HCEC 1CT (cell line): ENCODE data around the gene QKI.
"Not testable (repeated sequence)": the region's sequence is repeated elsewhere in the genome, so short reads cannot be mapped to it uniquely, and the experiment has no call there.

ENCODE experiments used
- DNase-seq: peaks from one replicate; pipeline ENCODE4 v3.0.0-alpha.2; 2017

Gene QKI

DNA sequence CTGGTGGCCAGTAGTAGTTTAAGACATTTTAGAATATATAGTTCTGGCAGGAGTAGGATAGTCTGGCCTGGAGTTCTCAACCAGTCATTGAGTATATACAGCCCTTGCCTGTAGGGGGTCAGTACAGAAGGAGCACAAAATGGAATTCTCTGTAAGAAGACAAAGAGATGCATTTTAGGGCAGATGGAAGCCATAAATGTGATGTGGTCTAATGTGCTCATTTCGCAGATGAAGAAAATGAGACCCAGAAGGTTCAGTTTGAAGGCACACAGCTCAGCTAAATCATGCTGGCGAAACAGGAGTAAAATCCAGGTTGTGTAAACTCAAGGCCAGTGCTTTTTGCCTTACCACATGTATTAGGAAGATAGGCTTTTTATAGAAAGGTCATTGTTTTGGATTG, 29.6 kb downstream of the QKI start:
- DNase-seq, result no peak

- DNase-seq, result no peak
Measured at GRCh38 chr6:163446549-163446948, 32.0 kb downstream of the QKI start.

GRCh38 chr6:163449076-163449475, 34.6 kb downstream of the QKI start:
- no peak for DNase-seq

GRCh38 chr6:163454425-163454824, 39.9 kb downstream of the QKI start:
- DNase-seq, result no peak

DNA sequence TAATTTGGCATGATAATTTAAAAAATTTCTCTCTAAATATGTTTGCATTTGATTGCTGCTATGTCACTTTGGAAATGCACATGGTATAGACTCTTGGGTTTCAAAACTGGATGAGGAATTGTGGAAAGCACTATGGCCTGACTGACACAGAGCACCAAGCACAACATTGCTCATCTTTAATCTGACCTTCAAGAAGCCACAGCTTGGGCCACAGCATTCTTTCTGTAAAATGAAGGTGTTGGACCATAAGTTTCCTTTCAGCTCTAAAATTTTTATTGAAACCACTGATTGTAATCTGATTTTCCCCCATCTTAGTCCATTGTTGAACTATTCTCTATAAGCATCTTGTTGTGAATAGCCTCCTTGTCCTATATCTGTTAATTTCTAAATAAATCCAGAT, 41.0 kb downstream of the QKI start:
- DNase-seq, result peak; percentile 39

- peak; percentile 94 for DNase-seq
Measured at GRCh38 chr6:163457637-163458561, 43.4 kb downstream of the QKI start.

DNA sequence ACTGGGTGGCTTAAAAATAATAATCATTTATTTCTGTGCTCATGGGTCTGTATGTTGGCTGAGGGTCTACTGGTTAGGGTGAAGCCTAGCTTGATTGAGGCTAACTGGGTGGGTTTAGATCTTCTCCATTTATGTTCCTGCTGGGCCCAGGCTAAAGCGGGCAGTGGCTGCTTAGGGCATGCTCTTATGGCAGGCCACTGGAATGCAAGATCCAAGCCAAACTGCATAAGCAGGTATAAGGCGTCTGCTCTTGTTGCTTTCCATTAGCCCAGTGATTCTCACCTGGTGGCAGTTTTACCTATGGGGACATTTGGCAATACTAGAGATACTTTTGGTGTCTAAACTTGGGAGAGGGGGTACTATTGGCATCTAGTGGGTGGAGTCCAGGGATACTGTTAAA, 44.5 kb downstream of the QKI start:
- no peak for DNase-seq

- DNase-seq, result no peak
Measured at GRCh38 chr6:163459536-163459935, 45.0 kb downstream of the QKI start.

DNA sequence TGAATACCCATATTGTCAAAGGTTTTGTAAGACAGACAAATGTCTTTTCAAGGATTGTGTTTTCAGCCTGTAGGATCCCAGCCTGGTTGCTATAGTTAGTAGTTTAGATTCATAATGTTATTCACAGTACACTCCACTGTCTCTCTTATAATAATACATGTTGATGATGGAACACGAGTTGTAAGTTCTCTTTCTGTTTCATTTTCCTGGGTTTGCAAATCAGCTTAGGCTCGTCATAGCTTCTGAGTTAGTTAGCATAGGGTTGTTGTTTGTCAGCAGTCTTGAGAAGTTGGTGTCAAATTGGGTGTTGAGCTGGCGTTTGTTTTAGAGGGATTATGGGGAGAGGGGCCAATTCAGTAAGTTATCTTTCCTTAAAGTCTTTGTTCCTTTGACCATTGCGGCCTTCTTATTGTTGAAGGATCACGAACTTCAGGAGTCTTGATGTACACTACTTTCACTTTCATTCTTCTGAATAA, 45.8 kb downstream of the QKI start:
- peak; percentile 30 for DNase-seq

- DNase-seq, result no peak
Measured at GRCh38 chr6:163461696-163462095, 47.2 kb downstream of the QKI start.

GRCh38 chr6:163463180-163463579, 48.7 kb downstream of the QKI start:
- DNase-seq, result no peak

- no peak for DNase-seq
Measured at GRCh38 chr6:163463795-163464194, 49.3 kb downstream of the QKI start.

DNA sequence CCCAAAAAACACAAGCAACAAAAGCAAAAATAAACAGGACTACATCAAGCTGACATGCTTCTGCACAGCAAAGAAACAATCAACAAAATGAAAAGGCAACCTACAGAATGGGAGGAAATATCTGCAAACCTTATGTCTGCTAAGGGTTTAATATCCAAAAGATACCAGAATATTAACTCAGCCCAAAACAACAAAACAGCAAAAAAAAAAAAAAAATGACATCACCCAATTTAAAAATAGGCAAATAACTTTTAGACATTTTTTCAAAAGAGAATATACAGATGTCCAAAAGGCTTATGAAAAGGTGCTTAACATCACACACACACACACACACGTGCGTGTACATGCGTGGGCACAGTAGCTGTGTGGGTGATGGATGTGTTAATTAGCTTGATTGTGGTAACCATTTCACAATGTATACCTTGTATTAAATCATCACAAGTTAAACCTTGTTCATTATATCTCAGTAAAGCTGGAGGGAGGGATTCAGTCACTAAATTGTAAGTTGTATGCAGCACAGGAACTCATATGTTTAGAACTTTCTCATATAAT, 52.4 kb downstream of the QKI start:
- no peak for DNase-seq

- DNase-seq, result no peak
Measured at GRCh38 chr6:163468738-163469137, 54.2 kb downstream of the QKI start.

DNA sequence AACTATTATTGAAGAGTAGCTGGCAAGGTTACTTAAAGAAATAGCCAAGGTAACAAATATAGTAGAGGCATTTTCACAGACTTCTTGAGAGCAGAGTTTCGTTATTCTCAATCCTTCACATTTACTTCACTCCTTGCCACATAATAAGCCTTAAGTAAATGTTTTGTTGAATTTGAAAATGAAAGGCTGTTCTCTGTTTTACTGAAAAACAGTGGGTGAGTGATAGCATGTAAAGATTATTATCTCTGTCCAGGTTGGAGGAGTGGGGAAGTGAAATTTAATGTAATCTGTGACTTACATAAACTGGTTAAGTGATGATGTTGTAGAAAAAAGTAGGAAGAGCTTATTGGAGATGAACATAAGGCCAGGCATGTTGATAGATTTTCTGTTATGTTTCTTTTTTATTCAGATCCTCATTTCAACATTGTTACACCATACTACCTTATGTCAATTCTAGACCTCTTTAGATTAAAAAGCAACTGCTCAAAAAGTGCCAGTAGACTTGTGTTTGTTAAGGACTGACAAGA, 55.0 kb downstream of the QKI start:
- DNase-seq, result no peak

DNA sequence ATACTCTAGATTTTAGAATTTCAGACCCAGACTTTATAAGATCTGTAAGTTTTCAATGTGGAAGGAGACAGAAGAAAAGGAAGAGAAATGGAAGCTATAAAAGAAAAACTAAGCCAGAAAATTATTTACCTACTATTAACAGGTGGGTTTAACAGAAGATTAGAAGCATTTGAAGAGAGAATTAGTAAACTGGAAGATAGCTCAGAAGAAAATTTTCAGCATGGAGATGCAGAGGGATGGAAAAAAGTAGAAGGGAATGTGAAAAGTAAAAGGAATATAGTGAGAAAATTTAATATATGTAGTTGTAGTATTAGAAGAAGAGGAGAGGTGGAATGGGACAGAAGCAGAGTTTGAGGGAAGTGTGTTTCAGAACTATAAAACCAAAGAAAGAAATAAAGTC, 56.1 kb downstream of the QKI start:
- DNase-seq, result no peak

DNA sequence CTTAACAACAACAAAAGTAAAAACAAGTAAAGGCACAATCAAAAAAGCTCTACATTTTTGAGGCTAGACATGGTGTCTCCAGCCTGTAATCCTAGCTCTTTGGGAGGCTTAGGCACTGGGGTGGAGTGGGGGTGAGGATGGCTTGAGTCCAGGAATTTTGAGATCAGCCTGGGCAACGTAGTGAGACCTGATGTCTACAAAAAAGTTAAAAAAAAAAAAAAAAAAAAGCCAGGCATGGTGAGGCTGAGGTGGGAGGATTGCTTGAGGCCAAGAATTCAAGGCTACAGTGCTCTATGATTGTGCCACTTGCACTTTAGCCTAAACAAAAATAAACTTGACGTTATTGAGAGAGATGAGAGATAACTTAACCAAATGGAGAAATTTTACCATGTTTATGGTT, 60.1 kb downstream of the QKI start:
- DNase-seq, result no peak

DNA sequence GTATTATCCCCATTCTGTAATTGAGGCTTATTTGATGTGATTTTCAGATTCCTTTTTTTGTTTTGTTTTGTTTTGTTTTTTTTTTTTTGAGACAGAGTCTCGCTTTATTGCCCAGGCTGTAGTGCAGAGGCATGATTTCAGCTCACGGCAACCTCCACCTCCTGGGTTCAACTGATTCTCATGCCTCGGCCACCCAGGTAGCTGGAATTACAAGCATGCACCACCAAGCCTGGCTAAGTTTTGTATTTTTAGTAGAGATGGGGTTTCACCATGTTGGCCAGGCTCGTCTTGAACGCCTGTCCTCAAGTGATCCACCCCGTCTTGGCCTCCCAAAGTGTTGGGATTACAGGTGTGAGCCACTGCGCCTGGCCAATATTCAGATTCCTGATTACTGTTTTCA, 62.4 kb downstream of the QKI start:
- not testable (repeated sequence) for DNase-seq

GRCh38 chr6:163483107-163483506, 68.6 kb downstream of the QKI start:
- DNase-seq, result no peak

DNA sequence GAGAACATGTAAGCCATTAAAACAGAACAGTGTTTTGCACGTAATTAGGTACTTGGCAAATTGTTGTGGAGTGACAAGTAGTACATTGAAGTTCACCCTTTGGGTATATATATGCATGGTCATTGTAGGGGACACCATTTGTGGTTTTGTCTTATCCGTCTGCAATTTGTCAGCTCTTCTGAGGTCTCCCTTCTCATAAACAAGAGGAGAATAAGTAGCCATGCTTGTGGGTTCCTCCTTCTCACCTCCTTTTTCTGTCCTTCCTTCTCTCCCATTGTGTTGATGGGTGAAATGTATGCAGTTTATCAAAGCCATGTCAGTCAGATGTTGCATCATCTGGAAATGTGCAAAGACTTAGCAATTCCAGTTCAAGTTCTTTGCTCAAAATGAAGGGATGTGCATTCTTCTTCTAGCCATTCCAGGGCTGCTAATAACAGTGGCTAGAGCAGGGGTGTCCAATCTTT, 70.9 kb downstream of the QKI start:
- DNase-seq, result no peak

GRCh38 chr6:163486821-163487220, 72.3 kb downstream of the QKI start:
- DNase-seq, result no peak

GRCh38 chr6:163487606-163488005, 73.1 kb downstream of the QKI start:
- DNase-seq, result no peak

DNA sequence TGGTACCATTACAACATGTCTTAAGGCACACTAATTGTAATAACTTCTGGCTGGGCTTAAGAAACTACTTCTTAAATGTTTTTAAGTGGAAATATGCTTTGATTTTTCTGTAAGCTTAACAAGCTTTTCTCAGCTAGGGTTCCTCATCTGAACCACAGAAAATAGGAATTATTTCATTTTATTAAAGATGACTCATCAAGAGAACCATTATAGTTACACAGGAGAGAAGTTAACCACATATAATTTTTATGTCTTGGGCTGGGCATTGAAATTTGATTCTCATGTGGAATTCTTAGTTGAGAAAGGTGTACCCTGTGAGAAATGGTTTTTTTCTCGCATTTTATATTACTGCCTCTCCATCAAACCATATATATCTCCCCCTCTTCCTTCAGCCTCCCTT, 75.1 kb downstream of the QKI start:
- peak; percentile 16 for DNase-seq
